Osteocyte (in vitro differentiated cells): ENCODE measurements around the gene RNF217. TPM values are rescaled to one million over a fixed set of nuclear protein-coding genes. Genes with fewer than 3 reads are reported as not detected.

Source experiments
- DNase-seq: peaks from one replicate; pipeline ENCODE4 v3.0.0; 2021; ENCODE audit warnings: mixed read lengths; ENCODE audit not compliant: unreplicated experiment; ENCODE audit errors: extremely low spot score
- H3K27ac Mint-ChIP-seq: one replicate; pipeline ENCODE4 v1.8.0; 2021; ENCODE audit warnings: mild to moderate bottlenecking, mixed read lengths; ENCODE audit not compliant: unreplicated experiment
- H3K27me3 Mint-ChIP-seq: one replicate; pipeline ENCODE4 v1.8.0; 2021; ENCODE audit warnings: mixed read lengths; ENCODE audit not compliant: unreplicated experiment
- H3K36me3 Mint-ChIP-seq: one replicate; pipeline ENCODE4 v1.8.0; 2021; ENCODE audit warnings: mixed read lengths; ENCODE audit not compliant: unreplicated experiment
- H3K4me1 Mint-ChIP-seq: one replicate; pipeline ENCODE4 v1.8.0; 2021; ENCODE audit warnings: mixed read lengths; ENCODE audit not compliant: unreplicated experiment
- H3K4me3 Mint-ChIP-seq: one replicate; pipeline ENCODE4 v1.8.0; 2021; ENCODE audit warnings: mild to moderate bottlenecking, moderate library complexity, mixed read lengths; ENCODE audit not compliant: unreplicated experiment
- H3K9me3 Mint-ChIP-seq: one replicate; pipeline ENCODE4 v1.8.0; 2021; ENCODE audit warnings: mixed read lengths; ENCODE audit not compliant: unreplicated experiment
- total RNA-seq: library from RNA; stranded (reverse); gene quantifications from 2 replicates; pipeline ENCODE4 v1.2.1, GENCODE V29; 2021
- TF ChIP-seq, protein P1 (sequence below): fragments of 200-600 bp; sonication (generic); IDR thresholded peaks from 2 replicates; pipeline ENCODE4 v1.5.0; 2021; ENCODE audit warnings: antibody characterized with exemption, mild to moderate bottlenecking, moderate library complexity

The RNF217 gene
- total RNA-seq, 1 donor from 2014 or later, result 75.7 TPM

DNA sequence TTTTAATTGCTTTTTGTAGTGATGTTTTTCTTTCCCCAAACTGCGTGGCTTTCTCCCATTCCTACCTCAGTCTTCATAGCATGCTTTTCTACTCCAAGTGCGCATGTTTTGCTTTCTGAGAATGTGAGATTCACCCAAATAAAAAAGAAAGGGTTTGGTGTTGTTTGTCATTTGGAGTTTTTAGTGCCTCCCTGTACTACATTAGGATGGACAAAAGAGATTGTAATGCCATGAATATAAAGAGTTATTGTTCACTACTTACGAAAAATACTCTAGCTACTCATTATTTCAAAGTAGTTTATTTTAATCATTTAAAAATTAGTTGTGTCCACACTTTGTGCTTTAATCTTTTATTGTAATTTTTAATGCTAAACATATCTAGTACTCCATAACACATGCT is 81.8 kb downstream of the RNF217 start:
- Mint-ChIP-seq H3K27me3 (no peaks in the 10 kb centered on the region), H3K27ac (no peak overlapping the region), H3K9me3 (peaks cover 6% of the 10 kb centered on the region), H3K4me3 (no peak overlapping the region), H3K4me1 (peaks cover 7% of the 10 kb centered on the region), H3K36me3 (peaks cover 35% of the 10 kb centered on the region)
- TF ChIP-seq, protein P1, sequence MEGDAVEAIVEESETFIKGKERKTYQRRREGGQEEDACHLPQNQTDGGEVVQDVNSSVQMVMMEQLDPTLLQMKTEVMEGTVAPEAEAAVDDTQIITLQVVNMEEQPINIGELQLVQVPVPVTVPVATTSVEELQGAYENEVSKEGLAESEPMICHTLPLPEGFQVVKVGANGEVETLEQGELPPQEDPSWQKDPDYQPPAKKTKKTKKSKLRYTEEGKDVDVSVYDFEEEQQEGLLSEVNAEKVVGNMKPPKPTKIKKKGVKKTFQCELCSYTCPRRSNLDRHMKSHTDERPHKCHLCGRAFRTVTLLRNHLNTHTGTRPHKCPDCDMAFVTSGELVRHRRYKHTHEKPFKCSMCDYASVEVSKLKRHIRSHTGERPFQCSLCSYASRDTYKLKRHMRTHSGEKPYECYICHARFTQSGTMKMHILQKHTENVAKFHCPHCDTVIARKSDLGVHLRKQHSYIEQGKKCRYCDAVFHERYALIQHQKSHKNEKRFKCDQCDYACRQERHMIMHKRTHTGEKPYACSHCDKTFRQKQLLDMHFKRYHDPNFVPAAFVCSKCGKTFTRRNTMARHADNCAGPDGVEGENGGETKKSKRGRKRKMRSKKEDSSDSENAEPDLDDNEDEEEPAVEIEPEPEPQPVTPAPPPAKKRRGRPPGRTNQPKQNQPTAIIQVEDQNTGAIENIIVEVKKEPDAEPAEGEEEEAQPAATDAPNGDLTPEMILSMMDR, result no peak
- DNase-seq, result no peak

DNA sequence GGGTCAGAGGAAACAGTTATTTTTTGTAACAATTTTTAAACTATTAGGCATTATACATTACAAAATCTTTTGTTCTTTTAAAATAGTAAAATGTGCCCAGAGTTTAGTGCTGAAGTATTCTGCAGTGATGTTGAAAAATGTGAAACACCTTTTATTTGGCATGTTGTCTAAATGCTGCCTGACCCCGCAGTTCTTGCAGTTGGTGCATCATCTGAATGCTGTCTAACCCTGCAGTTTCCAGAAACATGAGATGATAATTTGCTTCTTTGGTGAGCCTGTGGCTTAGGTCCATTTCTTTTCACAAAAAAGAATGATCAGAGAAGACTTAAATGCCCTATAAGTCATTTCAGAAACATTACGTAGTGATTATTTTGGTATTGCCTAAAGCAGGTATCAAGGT is 82.4 kb downstream of the RNF217 start:
- Mint-ChIP-seq H3K27ac (no peak overlapping the region), H3K4me1 (peaks cover 9% of the 10 kb centered on the region), H3K4me3 (no peak overlapping the region), H3K36me3 (peaks cover 32% of the 10 kb centered on the region), H3K9me3 (peaks cover 3% of the 10 kb centered on the region), H3K27me3 (no peaks in the 10 kb centered on the region)
- no peak for DNase-seq
- TF ChIP-seq, protein P1, result no peak

DNA sequence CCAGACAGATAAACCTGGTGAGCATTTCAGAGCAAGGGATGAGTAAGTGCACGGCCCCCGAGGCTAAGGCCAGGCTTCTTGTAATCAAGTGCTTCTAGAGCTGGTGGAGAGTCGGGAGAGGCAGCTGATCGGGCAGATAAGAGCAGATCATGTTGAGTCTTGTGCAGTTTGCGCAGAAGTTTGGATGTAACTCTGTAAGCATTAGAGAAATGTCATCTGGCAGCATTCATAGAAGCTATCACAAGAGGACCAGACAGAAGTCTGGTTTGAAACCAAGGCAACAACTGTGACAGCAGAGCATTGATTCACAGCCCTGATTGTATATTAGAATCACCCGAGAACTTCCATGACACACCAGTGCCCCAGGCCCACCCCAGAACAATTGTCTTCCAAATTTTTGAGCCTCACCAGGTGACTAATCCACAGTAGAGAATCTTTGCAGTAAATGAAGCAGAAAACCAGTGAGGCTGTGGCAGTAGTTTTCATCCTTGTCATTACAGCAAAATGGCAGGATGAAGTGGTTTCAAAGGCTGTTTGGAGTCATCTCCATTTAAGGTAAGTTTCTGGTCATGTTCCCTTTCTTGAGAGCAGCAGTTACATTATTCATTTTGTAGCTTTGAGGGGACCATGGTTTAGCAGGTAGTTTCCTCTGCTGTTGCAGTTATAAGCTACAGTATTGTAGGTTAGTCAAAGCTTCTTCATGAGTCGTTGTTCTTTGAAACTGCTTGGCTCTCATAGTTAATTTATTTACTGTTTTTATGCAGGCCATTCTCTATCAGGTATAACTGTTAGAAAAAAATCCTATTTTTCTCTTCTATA is 84.1 kb downstream of the RNF217 start:
- Mint-ChIP-seq H3K36me3 (peaks cover 30% of the 10 kb centered on the region), H3K9me3 (no peaks in the 10 kb centered on the region), H3K4me1 (peaks cover 26% of the 10 kb centered on the region), H3K4me3 (no peak overlapping the region), H3K27me3 (no peaks in the 10 kb centered on the region), H3K27ac (no peak overlapping the region)
- DNase-seq, result no peak
- TF ChIP-seq, protein P1, result no peak

DNA sequence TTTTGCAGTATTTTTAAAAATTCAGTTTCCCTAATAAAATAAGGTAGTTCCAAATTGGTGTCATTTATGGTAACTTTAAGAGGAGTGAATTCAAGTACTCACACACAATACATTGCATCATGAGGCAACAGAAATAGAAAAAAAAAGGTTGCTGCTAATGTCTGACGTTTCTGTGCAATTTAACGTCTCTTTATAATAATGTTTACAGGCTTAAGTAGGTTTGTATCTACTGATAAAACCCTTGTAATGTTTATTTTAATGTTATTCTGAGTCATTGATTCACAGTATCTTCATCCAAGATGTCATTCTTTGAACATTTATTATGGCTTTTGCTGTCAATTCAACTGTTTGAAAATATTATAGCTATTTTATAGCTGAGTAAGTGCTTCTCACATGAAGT is 86.0 kb downstream of the RNF217 start:
- no peak for DNase-seq
- Mint-ChIP-seq H3K9me3 (no peaks in the 10 kb centered on the region), H3K36me3 (peaks cover 35% of the 10 kb centered on the region), H3K27me3 (no peaks in the 10 kb centered on the region), H3K4me3 (no peak overlapping the region), H3K27ac (no peak overlapping the region), H3K4me1 (peaks cover 33% of the 10 kb centered on the region)
- TF ChIP-seq, protein P1, result no peak

DNA sequence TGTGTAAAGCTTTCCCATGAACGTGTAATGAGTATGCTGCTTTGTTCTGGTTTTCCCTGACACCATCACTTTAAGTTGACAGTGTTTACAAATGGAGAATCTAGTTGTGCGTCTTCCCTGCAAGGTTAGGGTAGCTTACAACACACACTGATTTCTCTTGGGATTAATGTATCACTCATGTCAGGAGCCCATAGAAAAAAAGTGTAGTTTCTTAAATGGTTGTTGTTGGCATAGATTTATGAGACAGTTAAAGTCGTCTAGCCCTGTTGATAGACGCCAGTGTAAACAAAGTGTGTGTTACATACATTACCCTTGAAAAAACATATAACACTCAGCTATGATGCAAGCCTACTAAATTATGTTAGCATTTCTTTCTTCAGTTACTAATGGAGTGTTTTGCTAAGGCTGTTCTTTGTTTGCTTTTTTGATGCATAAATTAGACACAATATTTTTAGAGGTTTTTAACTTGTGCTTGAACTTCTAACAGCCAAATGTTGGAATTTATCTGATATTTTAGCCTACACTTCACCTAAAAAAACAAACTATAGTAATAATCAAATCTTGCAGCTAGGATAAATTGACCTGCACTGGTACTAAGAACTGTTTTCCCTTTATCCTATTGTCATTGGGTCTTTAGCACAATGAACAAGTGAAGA is 88.6 kb downstream of the RNF217 start:
- Mint-ChIP-seq H3K4me3 (no peak overlapping the region), H3K4me1 (peaks cover 29% of the 10 kb centered on the region), H3K27ac (peak overlapping the region; percentile 48), H3K27me3 (no peaks in the 10 kb centered on the region), H3K9me3 (no peaks in the 10 kb centered on the region), H3K36me3 (peaks cover 27% of the 10 kb centered on the region)
- DNase-seq, result no peak
- TF ChIP-seq, protein P1, result no peak
